Retinal pigment epithelial cell (primary cell): ENCODE results near the gene ADAMTS18.

Experiments
- DNase-seq: peaks from one replicate; pipeline ENCODE4 v3.0.0-alpha.2; 2010; ENCODE audit warnings: low read depth
- H3K4me3 ChIP-seq: 2 replicates; pipeline ENCODE4 v1.5.1; 2011; ENCODE audit warnings: mild to moderate bottlenecking, low read length, control low read depth, moderate library complexity
- TF ChIP-seq, protein P1 (sequence below): conservative IDR thresholded peaks from 2 replicates; pipeline ENCODE4 v1.5.1; 2011; ENCODE audit warnings: low read depth, low read length, control low read depth, inconsistent platforms

Gene ADAMTS18

DNA sequence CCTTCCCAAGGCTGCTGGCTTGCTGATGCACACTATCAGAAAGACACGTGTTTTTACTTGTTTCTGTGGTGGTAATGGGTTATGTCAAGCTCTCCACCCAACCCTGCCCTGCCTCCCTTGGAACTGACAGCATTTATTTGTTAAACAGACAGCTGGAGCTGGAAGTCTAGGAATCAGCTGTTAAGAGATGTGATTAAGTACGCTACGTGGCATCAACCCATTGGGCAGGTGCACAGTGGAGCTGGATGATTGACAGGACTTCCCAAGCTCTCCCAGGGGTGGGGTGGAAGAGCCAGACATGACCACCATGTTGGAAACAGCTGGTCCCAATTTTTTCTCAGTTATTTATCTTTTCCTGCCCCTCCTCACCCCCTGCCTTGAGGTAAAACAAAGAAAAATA, 49.4 kb downstream of the ADAMTS18 start:
- no peak overlapping the region for H3K4me3 ChIP-seq
- TF ChIP-seq, protein P1, sequence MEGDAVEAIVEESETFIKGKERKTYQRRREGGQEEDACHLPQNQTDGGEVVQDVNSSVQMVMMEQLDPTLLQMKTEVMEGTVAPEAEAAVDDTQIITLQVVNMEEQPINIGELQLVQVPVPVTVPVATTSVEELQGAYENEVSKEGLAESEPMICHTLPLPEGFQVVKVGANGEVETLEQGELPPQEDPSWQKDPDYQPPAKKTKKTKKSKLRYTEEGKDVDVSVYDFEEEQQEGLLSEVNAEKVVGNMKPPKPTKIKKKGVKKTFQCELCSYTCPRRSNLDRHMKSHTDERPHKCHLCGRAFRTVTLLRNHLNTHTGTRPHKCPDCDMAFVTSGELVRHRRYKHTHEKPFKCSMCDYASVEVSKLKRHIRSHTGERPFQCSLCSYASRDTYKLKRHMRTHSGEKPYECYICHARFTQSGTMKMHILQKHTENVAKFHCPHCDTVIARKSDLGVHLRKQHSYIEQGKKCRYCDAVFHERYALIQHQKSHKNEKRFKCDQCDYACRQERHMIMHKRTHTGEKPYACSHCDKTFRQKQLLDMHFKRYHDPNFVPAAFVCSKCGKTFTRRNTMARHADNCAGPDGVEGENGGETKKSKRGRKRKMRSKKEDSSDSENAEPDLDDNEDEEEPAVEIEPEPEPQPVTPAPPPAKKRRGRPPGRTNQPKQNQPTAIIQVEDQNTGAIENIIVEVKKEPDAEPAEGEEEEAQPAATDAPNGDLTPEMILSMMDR = no peak
- no peak for DNase-seq

DNA sequence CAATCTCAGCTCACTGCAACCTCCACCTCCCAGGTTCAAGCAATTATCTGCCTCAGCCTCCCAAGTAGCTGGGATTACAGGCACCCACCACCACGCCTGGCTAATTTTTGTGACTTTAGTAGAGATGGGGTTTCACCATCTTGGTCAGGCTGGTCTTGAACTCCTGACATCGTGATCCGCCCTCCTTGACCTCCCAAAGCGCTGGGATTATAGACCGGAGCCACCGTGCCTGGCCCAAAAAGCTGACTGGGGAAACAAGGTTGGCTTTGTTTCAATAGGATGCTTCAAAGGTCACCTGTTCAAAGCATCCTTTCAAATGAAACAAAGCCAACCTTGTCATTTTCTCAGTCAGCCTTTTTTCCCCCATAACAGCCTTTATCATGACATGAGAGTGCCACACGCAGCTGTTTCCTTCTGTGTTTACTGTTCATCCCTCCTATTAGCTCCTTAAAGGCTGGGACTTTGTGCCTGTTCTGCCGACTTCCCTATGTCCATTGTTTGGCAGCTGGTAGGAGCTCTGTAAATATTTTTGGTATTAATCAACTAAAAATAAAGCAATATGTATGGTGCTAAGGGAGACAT, 51.1 kb downstream of the ADAMTS18 start:
- TF ChIP-seq, protein P1 = no peak
- no peak overlapping the region for H3K4me3 ChIP-seq
- no peak for DNase-seq

DNA sequence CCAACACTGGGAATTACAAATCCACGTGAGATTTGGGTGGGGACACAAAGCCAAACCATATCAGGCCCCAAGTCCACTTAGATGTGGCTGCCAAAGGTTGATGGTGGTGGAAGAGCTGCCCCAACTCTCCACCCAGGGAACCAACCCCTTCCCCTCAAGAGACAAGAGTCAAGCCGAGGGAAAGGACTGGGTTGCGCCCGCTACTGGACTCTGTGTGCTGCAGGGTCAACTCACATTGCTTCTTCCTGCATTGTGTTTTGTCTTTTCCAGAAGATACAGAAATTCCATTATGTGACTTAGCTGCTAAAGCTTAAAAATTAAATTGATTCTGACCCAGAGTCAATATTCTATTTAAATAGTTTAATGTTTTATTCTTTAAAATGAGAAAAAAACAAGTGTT, 58.5 kb downstream of the ADAMTS18 start:
- H3K4me3 ChIP-seq = no peak overlapping the region
- TF ChIP-seq, protein P1 = peak; percentile 2
- DNase-seq = no peak

DNA sequence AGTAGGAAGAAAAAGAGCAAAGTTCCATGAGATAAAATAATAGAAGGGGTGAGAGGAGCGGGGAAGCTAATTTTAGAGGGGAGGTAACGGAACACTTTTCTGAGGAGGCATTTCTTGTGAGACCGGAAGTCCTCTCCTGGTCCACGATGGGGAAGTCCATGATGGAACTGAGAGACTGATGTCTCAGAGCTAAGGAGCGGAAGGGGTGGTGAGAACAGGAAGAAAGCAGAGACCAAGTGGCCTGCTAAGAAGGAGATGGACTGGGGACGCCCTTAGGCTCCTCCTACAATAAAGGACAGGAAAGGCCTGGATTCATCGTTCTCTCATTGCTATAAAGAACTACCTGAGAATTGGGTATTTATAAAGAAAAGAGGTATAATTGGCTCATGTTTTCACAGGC, 59.4 kb downstream of the ADAMTS18 start:
- H3K4me3 ChIP-seq = no peak overlapping the region
- DNase-seq = no peak
- TF ChIP-seq, protein P1 = no peak

DNA sequence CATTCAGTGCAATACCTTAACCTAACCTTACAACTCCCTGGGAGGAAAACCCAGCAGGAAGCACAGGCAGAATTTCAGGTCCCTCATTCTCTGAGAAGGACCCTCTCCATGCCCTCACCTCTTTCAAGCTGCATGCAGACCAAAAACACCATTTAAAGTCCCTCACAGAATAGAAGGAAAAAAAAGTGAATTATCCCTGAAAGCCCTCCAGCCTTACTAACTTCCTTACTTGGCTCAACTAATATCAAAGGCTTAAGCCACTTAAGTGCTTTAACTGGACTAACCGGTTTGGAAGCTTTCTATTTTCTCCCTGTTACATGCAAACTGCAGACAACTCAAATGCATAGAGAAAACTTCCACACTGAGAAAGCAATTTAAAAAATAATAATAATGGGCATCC, 60.5 kb downstream of the ADAMTS18 start:
- H3K4me3 ChIP-seq = no peak overlapping the region
- TF ChIP-seq, protein P1 = no peak
- DNase-seq = no peak

DNA sequence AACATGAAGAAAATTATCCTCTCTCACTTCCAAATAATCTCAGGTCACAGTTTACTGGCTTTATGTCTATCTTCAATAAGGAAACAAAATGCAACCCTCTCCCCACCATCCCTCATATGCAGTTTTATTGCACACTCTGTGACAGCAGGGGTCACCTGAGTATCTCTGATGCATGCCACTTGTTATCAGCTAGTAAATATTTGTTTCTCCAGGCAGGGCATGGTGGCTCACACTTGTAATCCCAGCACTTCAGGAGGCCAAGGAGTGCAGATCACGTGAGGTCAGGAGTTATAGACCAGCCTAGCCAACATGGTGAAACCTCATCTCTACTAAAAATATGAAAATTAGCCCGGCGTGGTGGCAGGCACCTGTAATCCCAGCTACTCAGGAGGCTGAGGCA, 61.1 kb downstream of the ADAMTS18 start:
- H3K4me3 ChIP-seq = no peak overlapping the region
- TF ChIP-seq, protein P1 = no peak
- no peak for DNase-seq

DNA sequence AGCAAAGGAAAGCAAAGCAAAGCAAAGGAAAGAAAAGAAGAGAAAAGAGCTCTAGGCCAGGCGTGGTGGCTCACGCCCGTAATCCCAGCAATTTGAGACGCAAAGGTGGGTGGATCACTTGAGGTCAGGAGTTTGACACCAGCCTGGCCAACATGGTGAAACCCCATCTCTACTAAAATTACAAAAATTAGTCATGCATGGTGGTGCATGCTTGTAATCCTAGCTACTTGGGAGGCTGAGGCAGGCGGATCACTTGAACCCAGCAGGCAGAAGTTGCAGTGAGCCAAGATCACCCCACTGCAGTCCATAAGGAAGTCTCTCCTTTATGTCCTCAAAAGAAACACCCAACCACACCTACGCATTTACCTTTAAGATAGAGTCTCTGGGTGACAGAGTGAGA, 70.1 kb downstream of the ADAMTS18 start:
- TF ChIP-seq, protein P1 = no peak
- H3K4me3 ChIP-seq = no peak overlapping the region
- no peak for DNase-seq
